BLaER1 treated with 17β-estradiol and CSF1 and Interleukin-3, amounts not matched to agents 10 nM and 100 nM (cell line): ENCODE data around the gene CLIP2.
"Not testable (repeated sequence)": the region's sequence is repeated elsewhere in the genome, so short reads cannot be mapped to it uniquely, and the experiment has no call there.

Source experiments
- H3K27ac ChIP-seq, 11 experiments: shearing (Covaris generic); formaldehyde crosslinking; 2 replicates each; pipeline ENCODE4 v1.8.1; 2022
- H3K27me3 ChIP-seq, 11 experiments: shearing (Covaris generic); formaldehyde crosslinking; 2 replicates each; pipeline ENCODE4 v1.8.1; 2022
- H3K36me3 ChIP-seq, 11 experiments: shearing (Covaris generic); formaldehyde crosslinking; 2 replicates each; pipeline ENCODE4 v1.8.1; 2022
- H3K4me1 ChIP-seq, 10 experiments: shearing (Covaris generic); formaldehyde crosslinking; 2 replicates each; pipeline ENCODE4 v1.8.1; 2022
- H3K4me2 ChIP-seq, 11 experiments: shearing (Covaris generic); formaldehyde crosslinking; 2 replicates each; pipeline ENCODE4 v1.8.1; 2022
- H3K4me3 ChIP-seq, 10 experiments: shearing (Covaris generic); formaldehyde crosslinking; 2 replicates each; pipeline ENCODE4 v1.8.1; 2022
- H3K9ac ChIP-seq, 11 experiments: shearing (Covaris generic); formaldehyde crosslinking; 2 replicates each; pipeline ENCODE4 v1.8.1; 2022
- H3K9me3 ChIP-seq, 11 experiments: shearing (Covaris generic); formaldehyde crosslinking; replicated peaks in 1 of 11; 2 replicates each; pipeline ENCODE4 v1.8.1; 2022
- H4K20me1 ChIP-seq, 11 experiments: shearing (Covaris generic); formaldehyde crosslinking; 2 replicates each; pipeline ENCODE4 v1.8.1; 2022
- Cebpa-rat ChIP-seq, 11 experiments: shearing (Covaris generic); IDR thresholded peaks; 2 replicates each; pipeline ENCODE4 v1.8.1; 2022

The CLIP2 gene

DNA sequence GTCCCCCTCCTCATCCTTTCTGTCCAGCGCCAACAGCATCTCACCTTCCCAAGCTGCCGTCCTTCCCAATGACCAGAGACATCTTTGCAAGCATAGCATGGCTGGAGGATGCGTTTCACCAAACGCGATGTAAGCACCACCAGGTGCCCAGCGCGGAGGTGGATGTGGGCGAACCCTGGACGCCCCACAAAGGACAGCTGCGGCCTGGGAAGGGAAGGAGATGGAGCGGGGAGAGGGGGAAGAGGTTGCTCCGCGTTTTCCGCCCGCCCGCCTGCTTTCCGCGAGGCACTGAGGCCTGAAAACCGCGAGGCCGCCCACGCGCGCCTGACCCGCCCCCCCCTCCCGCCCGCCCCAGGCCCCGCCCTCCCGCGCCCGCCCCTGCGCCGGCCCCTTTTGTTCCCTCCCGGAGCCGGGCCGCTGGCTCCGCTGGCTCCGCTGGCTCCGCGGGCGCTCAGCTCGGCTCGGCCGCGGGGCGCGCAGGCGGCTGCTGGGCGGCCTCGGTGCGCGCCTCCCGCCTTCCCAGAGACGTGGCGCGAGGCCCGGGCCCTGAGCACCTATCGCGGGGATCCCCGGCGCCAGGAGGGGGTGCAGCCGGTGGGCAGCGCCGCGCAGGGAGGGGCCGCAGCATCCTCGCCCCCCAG lies at the start of gene CLIP2:
TSS of gene CLIP2 (plus strand) at position 390 of the 641 bp plus-strand sequence. CDS start 28,140 bp downstream, outside the sequence.
- peak within 1 kb of the TSS; percentile 40 to 94 (median 90); a peak in 21 of 22 replicates for H3K27ac ChIP-seq
- H3K4me3 ChIP-seq = peak within 1 kb of the TSS; percentile 86 to 100 (median 97)
- H3K27me3 ChIP-seq = no peaks in the 10 kb centered on the region
- H3K36me3 ChIP-seq = 0 out of 22 replicates have a peak, but pooled peaks cover 0 to 7% (median 0%) of the 10 kb centered on the region in 11 experiments
- peak within 1 kb of the TSS; percentile 90 to 99 (median 97) for H3K4me2 ChIP-seq
- peaks cover 39 to 48% (median 44%) of the 10 kb centered on the region in 11 experiments for H4K20me1 ChIP-seq
- peak within 1 kb of the TSS; percentile 82 to 97 (median 93) for H3K9ac ChIP-seq
- peaks cover 63 to 74% (median 70%) of the 10 kb centered on the region in 10 experiments for H3K4me1 ChIP-seq
- no peaks in the 10 kb centered on the region for H3K9me3 ChIP-seq
- TF ChIP-seq Cebpa-rat (IDR thresholded peaks at IDR 0.05) = no peak

DNA sequence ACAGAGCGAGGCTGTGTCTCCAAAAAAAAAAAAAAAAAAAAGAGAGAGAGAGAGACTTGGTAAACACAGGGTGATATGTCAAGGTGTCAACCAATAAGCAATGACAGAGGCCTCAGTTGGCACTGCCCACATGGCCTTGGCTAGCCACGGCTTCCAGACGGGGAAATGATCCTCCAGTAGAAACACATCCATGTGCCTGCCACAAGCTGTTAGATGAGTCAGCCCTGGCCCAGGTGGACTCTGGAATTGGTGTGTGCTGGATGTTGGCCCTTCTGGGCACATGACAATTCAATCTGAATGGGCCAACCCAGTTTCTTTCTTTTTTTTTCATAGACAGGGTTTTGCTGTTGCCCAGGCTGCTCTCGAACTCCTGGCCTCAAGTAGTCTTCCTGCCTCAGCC lies 48.7 kb upstream of the CLIP2 start:
- Histone ChIP-seq H3K36me3 (peaks cover 57 to 95% (median 91%) of the 10 kb centered on the region in 11 experiments), H3K27ac (peak overlapping the region in 10 of 11 experiments; percentile 72 to 89 (median 84); a peak in 18 of 22 replicates), H3K4me3 (peak overlapping the region in 3 of 10 experiments; percentile 7 to 45 (median 28); a peak in 4 of 20 replicates), H3K4me1 (peaks cover 84 to 96% (median 92%) of the 10 kb centered on the region in 10 experiments), H3K4me2 (peak overlapping the region; percentile 85 to 99 (median 93)), H3K9ac (peak overlapping the region in 9 of 11 experiments; percentile 46 to 80 (median 74); a peak in 14 of 22 replicates), H4K20me1 (peaks cover 0 to 8% (median 0%) of the 10 kb centered on the region in 11 experiments; a peak in 1 of 22 replicates), H3K9me3 (no peaks in the 10 kb centered on the region), H3K27me3 (no peaks in the 10 kb centered on the region)
- TF ChIP-seq Cebpa-rat (IDR thresholded peaks at IDR 0.05) = no peak

DNA sequence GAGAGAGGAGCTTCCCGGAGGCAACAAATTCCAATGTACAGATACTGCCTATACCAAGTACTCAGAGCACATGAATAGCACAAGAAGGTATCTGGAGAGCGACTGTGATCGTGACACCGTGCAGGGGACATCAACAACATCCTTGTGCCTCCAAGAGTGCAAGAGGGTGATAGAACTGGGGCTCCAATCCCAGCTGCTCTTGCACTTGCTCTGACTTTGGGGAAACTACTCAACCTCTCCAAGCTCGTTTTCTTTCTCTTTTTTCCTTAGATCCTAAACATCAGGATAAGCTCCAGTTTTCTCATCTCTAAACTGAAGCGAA lies 47.1 kb upstream of the CLIP2 start:
- Histone ChIP-seq H3K9me3 (no peaks in the 10 kb centered on the region), H3K4me1 (peaks cover 73 to 81% (median 78%) of the 10 kb centered on the region in 10 experiments), H3K27me3 (no peaks in the 10 kb centered on the region), H4K20me1 (peaks cover 0 to 8% (median 0%) of the 10 kb centered on the region in 11 experiments; a peak in 1 of 22 replicates), H3K9ac (peak overlapping the region in 10 of 11 experiments; percentile 42 to 80 (median 72); a peak in 18 of 22 replicates), H3K4me3 (peak overlapping the region; percentile 23 to 53 (median 44); a peak in 16 of 20 replicates), H3K36me3 (peaks cover 54 to 96% (median 92%) of the 10 kb centered on the region in 11 experiments), H3K4me2 (peak overlapping the region; percentile 85 to 99 (median 93)), H3K27ac (peak overlapping the region in 9 of 11 experiments; percentile 72 to 89 (median 85); a peak in 17 of 22 replicates)
- no peak for TF ChIP-seq Cebpa-rat (IDR thresholded peaks at IDR 0.05)

DNA sequence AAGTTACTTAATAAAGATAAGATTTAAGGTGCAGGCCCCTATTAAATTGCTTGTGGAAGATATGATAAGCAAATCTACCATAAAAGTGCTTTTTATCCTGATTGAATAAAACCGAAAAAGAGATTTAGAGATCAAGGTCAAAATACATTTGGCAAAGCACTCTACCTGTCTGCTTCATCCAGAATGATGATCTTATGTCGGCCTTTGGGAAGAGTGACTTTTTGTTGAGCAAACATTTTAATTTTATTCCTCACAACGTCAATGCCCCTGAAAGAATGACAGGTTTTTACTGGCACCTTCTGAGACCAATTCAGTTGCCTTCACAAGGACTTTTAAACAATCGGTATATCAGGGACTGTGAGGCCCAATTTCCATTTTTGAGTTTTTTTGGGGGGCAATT lies 42.7 kb upstream of the CLIP2 start:
- Histone ChIP-seq H3K4me1 (peaks cover 29 to 79% (median 42%) of the 10 kb centered on the region in 10 experiments), H3K9me3 (no peaks in the 10 kb centered on the region), H4K20me1 (peaks cover 0 to 5% (median 0%) of the 10 kb centered on the region in 11 experiments; a peak in 2 of 22 replicates), H3K4me3 (no peak overlapping the region), H3K4me2 (0 out of 22 replicates have a peak overlapping the region, but pooled peaks of 1 of the 11 experiments have one; percentile 3), H3K27me3 (no peaks in the 10 kb centered on the region), H3K9ac (peak overlapping the region in 4 of 11 experiments; percentile 1 to 41 (median 2); a peak in 1 of 22 replicates), H3K36me3 (peaks cover 73 to 96% (median 92%) of the 10 kb centered on the region in 11 experiments), H3K27ac (peak overlapping the region in 2 of 11 experiments; percentile 1 to 3; a peak in 1 of 22 replicates)
- no peak for TF ChIP-seq Cebpa-rat (IDR thresholded peaks at IDR 0.05)

DNA sequence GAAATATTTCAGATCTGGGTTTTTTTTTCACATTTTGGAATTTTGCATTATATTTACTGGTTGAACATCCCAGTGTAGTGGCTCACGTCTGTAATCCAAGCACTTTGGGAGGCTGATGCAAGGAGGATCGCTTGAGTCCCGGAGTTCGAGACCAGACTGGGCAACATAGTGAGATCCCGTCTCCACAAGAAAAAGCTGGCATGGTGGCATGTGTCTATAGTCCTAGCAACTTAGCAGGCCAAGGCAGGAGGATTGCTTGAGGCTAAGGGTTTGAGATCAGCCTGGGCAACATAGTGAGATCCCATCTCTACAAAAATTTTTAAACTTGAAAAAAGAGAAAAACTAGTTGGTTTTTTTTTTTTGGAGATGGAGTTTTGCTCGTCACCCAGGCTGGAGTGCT lies 41.1 kb upstream of the CLIP2 start:
- Histone ChIP-seq H3K9ac (peak overlapping the region in 3 of 11 experiments; percentile 2 to 34 (median 8); a peak in 3 of 22 replicates), H3K4me1 (peaks cover 21 to 73% (median 35%) of the 10 kb centered on the region in 10 experiments), H3K4me2 (no peak overlapping the region), H3K27ac (no peak overlapping the region), H3K9me3 (no peaks in the 10 kb centered on the region), H3K36me3 (peaks cover 68 to 99% (median 92%) of the 10 kb centered on the region in 11 experiments), H3K27me3 (no peaks in the 10 kb centered on the region), H3K4me3 (no peak overlapping the region), H4K20me1 (peaks cover 0 to 11% (median 0%) of the 10 kb centered on the region in 11 experiments; a peak in 3 of 22 replicates)
- TF ChIP-seq Cebpa-rat (IDR thresholded peaks at IDR 0.05) = no peak

DNA sequence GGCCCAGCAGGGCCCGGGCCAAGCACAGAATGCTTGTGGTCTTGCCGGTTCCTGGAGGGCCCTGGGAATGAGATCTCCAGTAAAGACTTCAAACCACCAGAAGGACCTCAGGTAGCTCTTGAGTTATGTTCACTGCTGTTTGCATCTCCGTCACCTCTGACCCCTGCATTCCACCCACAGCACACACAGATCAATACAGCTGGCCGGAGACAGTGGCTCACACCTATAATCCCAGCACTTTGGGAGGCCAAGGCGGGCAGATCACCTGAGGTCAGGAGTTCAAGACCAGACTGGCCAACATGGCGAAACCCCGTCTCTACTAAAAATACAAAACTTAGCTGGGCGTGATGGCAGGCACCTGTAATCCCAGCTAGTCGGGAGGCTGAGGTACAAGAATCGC lies 40.1 kb upstream of the CLIP2 start:
- not testable (repeated sequence) for H3K4me3 ChIP-seq, H3K27ac ChIP-seq, H3K9me3 ChIP-seq, H3K9ac ChIP-seq, H3K4me2 ChIP-seq, H3K27me3 ChIP-seq
- H4K20me1 ChIP-seq = peaks cover 0 to 12% (median 0%) of the 10 kb centered on the region in 11 experiments; a peak in 3 of 22 replicates
- H3K4me1 ChIP-seq = peaks cover 17 to 68% (median 30%) of the 10 kb centered on the region in 10 experiments
- peaks cover 68 to 93% (median 84%) of the 10 kb centered on the region in 11 experiments for H3K36me3 ChIP-seq

DNA sequence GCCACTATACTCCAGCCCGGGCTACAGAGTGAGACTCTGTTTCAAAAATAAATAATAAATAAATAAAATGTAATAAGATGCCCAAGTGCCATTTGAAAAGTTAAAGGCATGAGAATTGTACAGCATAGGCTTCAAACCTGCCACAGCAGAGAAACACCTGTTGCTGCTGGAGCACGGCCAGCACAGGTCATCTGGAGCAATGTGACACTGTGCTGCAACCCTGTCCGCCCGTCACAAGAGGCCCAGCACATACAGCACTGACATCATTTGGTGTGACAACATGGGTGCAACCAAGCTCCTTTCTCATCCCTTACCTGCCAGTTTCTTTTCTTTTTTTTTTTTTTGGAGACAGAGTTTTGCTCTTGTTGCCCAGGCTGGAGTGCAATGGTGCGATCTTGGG lies 36.3 kb upstream of the CLIP2 start:
- H3K4me3 ChIP-seq = peak overlapping the region; percentile 80 to 98 (median 88)
- H3K36me3 ChIP-seq = peaks cover 36 to 55% (median 46%) of the 10 kb centered on the region in 11 experiments
- peak overlapping the region; percentile 81 to 99 (median 93) for H3K4me2 ChIP-seq
- peaks cover 42 to 81% (median 51%) of the 10 kb centered on the region in 10 experiments for H3K4me1 ChIP-seq
- no peaks in the 10 kb centered on the region for H3K27me3 ChIP-seq
- no peaks in the 10 kb centered on the region for H3K9me3 ChIP-seq
- TF ChIP-seq Cebpa-rat (IDR thresholded peaks at IDR 0.05) = no peak
- H3K9ac ChIP-seq = peak overlapping the region; percentile 88 to 97 (median 94); a peak in 21 of 22 replicates
- H3K27ac ChIP-seq = peak overlapping the region in 8 of 11 experiments; percentile 84 to 94 (median 92); a peak in 14 of 22 replicates
- peaks cover 0 to 12% (median 0%) of the 10 kb centered on the region in 11 experiments; a peak in 3 of 22 replicates for H4K20me1 ChIP-seq

DNA sequence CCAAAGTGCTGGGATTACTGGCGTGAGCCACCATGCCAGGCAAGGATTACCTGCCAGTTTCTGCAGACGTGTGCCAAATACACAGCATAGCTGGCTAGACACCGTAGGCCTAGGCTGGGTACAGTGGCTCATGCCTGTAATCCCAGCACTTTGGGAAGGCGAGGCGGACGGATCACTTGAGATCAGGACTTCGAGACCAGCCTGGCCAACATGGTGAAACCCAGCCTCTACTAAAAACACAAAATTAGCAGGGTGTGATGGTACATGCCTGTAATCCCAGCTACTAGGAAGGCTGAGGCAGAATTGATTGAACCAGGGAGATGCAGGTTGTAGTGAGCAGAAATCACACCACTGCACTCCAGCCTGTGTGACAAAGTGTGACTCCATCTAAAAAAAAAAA lies 35.9 kb upstream of the CLIP2 start:
- peaks cover 46 to 81% (median 55%) of the 10 kb centered on the region in 10 experiments for H3K4me1 ChIP-seq
- H3K9ac ChIP-seq = peak overlapping the region; percentile 88 to 97 (median 94)
- peak overlapping the region; percentile 80 to 98 (median 88) for H3K4me3 ChIP-seq
- peak overlapping the region; percentile 82 to 94 (median 91); a peak in 20 of 22 replicates for H3K27ac ChIP-seq
- TF ChIP-seq Cebpa-rat (IDR thresholded peaks at IDR 0.05) = no peak
- H3K27me3 ChIP-seq = no peaks in the 10 kb centered on the region
- peaks cover 0 to 12% (median 0%) of the 10 kb centered on the region in 11 experiments; a peak in 3 of 22 replicates for H4K20me1 ChIP-seq
- no peaks in the 10 kb centered on the region for H3K9me3 ChIP-seq
- H3K4me2 ChIP-seq = peak overlapping the region; percentile 81 to 99 (median 93)
- peaks cover 31 to 50% (median 41%) of the 10 kb centered on the region in 11 experiments for H3K36me3 ChIP-seq

DNA sequence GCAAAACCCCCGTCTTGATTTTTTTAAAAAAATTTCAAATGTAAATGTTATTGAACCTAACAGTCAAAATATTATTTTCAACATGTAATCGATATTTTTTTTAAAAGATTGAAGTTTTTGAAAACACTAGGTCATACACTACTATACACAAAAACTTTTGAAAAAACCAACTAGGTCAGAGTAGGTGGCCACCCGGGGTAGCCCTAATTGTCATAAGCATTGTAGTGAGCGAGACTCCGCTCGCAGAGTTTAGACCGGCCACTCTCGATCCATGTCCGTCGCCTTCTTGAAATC lies 35.4 kb upstream of the CLIP2 start:
- Histone ChIP-seq H3K9ac (peak overlapping the region; percentile 88 to 97 (median 94)), H4K20me1 (peaks cover 0 to 12% (median 0%) of the 10 kb centered on the region in 11 experiments; a peak in 2 of 22 replicates), H3K4me3 (peak overlapping the region; percentile 80 to 98 (median 88)), H3K4me2 (peak overlapping the region; percentile 81 to 99 (median 93)), H3K36me3 (peaks cover 27 to 46% (median 37%) of the 10 kb centered on the region in 11 experiments), H3K27me3 (no peaks in the 10 kb centered on the region), H3K9me3 (no peaks in the 10 kb centered on the region), H3K4me1 (peaks cover 47 to 82% (median 60%) of the 10 kb centered on the region in 10 experiments), H3K27ac (peak overlapping the region; percentile 82 to 94 (median 91))
- TF ChIP-seq Cebpa-rat (IDR thresholded peaks at IDR 0.05) = no peak
